IPS DF 4.7 (cell line): ENCODE measurements around the gene GABPB1.

Experiments
- DNase-seq: peaks from one replicate; pipeline ENCODE4 v3.0.0-alpha.2; 2013; ENCODE audit warnings: low spot score; ENCODE audit errors: extremely low read depth

The GABPB1 gene

GRCh38 chr15:50244959-50245624 is 109.9 kb downstream of the GABPB1 start:
- no peak for DNase-seq

DNA sequence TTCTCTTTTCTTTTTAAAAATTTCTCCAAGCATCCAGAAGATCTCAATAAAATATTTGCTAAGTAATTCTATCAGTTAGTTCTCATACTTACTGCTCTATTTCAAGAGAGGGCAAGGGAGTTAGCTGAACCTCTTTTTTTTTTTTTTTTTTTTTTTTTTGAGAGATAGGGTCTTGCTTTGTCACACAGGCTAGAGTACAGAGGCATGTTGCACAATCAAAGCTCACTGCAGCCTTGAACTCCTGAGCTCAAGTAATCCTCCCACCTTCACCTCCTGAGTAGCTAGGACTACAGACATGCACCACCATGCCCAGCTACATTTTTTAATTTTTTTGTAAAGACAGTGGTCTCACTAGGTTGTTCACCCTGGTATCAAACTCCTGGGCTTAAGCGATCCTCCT is 110.8 kb downstream of the GABPB1 start:
- no peak for DNase-seq

DNA sequence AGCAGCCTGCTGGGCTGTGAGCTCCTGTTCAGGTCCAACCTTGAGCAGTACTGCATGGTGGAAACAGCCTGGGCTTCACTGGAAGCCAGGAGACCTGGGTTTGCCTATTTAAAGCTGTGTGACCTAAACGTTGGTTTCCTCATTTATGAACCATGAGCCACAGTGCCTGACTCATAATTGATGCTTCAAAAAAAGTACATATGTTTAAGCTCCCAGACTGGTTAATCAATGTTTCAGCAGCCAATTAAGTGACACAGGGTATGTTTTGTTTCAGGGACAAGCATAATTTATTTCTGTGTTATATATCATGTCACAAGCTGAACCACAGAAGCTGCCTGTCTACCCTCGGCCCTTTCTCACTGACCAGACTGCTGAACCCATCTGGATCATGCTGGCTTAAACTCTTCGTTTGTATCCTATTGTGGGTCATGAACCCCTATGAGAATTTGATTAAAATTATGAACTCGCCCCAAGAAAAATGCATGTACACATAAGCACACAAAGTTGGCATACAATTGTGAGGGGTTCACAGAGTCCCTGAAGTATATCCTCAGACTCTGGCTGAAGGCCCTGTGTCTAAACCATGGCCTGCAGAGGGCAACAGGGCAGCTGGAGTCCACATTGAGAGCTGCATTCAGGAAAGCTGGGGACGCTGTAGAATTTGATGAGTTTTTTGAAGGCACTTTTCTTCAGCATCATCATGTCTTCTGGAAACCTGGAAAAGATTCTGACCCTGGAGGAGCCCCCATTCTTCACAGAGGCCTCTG is 113.1 kb downstream of the GABPB1 start:
- no peak for DNase-seq

- no peak for DNase-seq
Measured at GRCh38 chr15:50238255-50238654, 116.7 kb downstream of the GABPB1 start.

DNA sequence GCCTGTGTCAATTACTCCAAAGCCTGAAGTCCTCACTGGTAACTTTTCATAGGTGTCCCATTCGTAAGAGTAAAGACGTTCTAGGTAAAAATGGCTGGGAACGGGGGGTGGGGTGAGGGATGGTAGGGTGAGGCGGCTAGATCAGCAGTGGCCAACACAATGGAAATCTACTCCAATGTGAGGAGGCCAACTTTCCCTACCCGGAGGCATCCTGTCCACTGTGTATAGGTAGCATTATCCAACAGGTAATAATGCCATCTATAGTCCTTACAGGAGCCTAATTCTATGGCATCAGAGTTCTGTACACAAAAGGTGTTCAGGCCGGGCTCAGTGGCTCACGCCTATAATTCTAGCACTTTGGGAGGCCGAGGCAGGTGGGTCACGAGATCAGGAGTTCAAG is 118.6 kb downstream of the GABPB1 start:
- DNase-seq: no peak

- no peak for DNase-seq
Measured at GRCh38 chr15:50235794-50236193, 119.2 kb downstream of the GABPB1 start.

DNA sequence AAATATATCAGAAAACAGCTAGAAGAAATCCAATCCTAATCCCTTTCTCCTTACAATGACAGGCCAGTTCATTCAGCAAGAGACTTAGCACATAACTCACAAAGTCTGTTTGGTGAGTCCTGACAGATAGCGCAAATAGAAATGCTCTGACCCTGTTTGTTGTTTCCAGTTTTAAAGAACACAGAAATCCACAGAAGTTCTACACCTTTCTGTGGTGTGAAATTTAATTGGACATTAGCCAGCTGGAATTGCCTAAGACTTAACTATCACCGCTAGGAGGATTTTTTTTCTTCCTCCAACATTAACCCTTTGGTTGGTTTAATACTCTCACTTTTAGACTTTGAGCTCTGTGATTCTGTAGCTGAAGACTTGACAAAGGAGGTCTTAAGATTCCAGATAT is 120.2 kb downstream of the GABPB1 start:
- no peak for DNase-seq

DNA sequence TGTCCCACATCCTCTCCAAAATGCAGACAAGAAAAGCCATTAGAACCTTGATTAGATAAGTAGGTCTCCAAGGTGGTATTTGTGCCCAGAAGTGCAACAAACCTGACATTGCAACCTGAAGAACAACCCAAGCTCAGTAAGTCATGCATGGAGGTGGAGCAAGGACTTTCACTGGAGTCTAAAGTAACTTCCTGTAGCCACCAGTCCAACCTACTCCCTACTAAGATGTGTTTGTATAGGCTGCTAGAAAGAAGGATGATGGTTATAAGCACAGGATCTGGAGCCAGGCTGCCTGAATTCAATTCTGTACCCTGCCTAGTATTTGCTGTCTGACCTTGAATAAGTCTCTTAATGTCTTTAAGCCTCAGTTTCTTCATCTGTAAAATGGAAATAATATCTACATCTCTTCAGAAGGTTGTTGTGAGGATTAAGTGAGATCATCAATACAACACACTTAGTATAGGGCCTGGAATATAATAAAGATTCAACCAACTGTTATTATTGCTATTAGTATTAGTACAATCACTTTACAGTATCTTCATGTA is 121.7 kb downstream of the GABPB1 start:
- DNase-seq: no peak

GRCh38 chr15:50232791-50233190 is 122.2 kb downstream of the GABPB1 start:
- DNase-seq: no peak

DNA sequence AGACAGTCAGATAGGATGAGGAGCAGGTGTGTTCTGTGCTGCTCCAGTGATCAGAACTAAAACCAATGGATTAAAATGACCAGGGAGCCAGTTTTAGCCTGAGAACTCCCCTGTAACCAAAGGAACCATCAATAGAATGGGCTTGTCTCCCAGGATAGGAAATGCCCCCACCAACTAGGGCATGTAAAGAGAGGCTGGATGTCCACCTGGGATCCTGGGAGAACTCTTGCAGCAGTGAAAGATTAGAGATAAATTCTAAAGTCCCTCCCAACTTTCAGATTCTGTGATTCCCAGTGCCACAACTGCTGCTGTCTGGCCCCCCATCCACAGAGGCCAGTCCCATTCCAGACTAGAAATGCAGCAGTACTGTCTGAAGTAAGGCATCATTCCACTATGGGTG is 123.2 kb downstream of the GABPB1 start:
- no peak for DNase-seq

GRCh38 chr15:50229336-50229735 is 125.7 kb downstream of the GABPB1 start:
- no peak for DNase-seq

- no peak for DNase-seq
Measured at GRCh38 chr15:50228866-50229265, 126.1 kb downstream of the GABPB1 start.

DNA sequence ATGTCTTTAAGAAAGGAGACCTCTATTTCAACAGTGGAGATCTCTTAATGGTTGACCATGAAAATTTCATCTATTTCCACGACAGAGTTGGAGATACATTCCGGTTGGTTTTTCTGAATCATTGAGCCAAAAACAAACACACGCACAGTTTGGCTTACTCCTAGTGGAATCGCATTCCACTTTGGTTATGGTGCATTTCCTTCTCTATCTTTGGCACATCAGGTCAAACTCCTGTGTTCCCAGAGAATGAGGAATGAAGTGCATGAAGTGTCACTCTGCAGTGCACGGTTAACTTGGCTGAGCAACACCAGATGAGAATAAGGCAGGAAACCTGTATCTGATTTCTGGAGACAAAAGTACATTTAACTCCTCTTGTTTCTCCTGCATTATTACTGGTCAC is 127.9 kb downstream of the GABPB1 start:
- no peak for DNase-seq

DNA sequence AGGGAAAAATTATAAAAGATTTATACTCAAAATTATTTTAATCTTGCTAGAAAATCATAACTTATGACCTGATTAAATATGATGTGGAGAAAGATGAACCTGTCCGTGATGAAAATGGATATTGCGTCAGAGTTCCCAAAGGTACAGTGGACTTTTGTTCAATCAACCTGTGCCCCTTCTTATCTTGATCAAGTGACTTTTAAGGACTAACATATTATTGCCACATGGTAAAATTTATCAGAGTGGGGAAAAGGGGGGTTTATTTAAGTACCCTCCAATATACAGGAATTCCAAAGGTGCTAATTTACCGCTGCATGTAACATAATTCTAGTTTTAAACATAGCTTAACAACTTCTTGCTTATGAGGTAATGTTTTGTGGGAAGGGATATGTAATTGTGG is 129.1 kb downstream of the GABPB1 start:
- DNase-seq: no peak
